NCI-H82 treated with DMSO at 0.1 percent for 48 hours (cell line): ENCODE measurements around the gene DLGAP1.

ENCODE experiments used
- DNase-seq: peaks from one replicate; lab custom pipeline; 2025; ENCODE audit not compliant: unreplicated experiment; lab: John Stamatoyannopoulos, UW

DLGAP1 gene

DNA sequence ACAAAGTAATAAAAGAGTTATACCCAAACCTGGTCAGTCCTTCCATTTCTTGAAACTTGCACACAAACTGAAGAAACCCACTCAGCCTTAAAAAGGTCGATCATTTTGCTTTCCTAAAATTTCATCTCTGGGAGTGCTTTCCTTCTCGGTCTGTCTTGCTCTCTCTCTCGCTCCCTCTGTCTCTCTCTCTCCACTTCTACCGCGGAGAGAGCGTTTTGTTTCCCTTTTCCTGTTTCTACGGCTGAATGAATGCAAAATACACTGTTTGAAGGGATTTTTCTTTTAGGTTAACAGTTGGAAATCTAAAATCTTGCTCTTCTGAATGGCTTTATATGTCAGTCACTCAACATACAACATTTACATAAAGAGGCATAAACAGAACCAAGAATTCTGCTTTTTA, 581.0 kb downstream of the DLGAP1 start:
- no peak for DNase-seq

DNA sequence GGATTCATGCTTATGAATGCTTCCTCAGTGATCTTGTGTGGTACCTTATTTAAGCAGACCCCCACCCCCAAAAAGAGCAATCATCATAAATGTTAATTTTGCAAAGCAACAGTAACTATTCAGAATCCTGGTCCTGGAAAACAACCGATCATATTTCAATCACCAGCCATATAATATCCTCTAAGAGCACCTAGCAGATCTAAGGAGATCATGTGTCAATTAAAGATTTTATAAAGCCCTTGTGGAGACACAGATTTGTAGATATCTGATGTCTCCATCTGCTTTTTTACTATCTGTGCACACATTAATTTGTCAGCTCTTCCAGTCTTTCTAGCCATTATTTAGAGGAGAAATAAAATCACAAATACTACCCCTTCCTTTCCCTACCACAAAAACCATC, 581.4 kb downstream of the DLGAP1 start:
- DNase-seq = peak; percentile 38

DNA sequence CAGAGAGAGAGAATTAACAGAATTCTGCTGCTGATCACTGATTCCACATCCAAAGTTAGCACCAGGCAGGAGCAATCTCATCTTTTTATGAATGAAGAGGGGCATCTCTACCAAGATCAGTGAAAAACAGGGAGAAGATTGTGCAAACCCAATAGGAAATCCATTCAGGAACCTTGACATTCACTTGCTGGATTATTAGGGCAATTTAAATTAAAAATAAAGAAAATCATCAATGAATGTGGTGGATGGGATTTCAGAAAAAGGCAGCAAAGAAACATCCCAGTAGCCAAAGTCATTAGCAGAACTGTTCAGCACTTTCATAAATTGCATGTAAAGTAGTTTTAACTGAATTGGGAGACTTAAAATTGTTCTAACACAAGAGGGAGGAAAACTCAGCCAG, 581.9 kb downstream of the DLGAP1 start:
- DNase-seq = no peak

DNA sequence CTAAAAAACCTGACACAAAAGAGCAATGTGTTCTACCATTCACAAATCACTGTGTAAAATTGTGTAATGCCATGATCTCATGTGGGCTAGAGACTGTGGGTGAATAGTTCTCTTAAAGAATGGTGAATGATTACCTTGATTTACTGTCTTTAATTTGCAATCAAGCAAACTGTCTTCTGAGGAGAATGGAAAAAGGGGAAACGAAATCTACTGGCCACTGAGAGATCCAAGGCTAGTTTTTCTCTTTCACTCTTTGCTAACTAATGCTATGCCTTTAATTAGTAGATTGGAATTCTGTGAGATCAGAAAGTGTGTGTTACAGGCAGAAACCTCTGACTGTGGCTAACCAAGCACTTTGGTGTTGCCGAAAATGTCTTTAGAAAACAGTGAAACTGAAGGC, 582.5 kb downstream of the DLGAP1 start:
- DNase-seq = no peak

DNA sequence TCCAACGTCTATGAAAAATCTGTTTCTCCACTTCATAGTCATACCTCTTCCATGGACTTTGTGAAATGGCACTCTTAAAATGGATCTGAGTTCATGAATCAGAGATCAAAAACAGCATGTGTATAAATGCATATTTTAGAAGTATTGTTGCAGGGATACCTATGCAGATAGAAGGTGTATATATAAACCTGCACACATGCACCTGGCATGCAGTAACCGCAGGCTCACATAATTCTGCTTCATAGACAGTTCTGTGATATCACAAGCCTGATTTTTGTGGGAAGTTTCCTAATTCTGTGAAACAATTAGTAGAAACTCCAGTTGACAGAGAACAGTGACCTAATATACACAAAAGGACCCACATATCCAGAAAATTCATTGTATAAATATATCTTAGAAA, 583.4 kb downstream of the DLGAP1 start:
- DNase-seq = no peak

DNA sequence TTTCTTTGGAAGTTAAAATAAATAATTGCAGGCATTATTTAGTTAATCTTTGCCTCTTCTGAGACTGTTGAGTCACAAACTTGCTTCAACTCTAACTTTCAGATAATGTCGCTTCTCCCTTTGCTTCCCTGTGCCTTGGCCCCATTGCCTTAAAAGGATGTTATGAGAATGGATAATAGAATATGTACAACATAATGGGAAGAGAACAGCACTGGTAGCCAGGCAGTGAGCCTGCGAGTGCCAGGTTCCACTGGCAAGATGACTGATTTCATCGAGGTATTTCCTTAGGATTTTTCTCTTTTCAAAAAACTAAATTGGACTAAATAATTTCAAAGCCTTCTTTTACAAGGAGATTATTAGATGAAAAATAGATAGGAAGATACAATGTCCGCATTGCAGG, 584.2 kb downstream of the DLGAP1 start:
- no peak for DNase-seq

DNA sequence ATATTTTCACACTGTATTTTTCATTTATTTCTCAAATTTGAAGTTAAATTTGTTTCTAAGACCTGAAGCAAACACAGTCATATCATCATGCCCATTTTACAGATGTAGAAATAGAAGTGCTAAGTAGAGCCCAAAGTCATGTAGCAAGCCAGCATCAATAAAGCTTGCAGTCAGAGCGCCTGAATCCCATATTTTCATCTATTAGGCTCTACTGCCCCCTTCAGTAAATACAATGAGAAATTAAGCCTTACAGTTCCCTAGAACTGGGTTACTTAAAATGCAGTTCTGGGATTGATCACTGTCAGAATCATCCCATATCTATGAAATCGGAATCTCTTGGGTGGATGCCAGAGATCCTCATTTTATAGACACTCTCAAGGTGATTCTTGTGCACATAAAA, 585.3 kb downstream of the DLGAP1 start:
- DNase-seq = peak; percentile 61

DNA sequence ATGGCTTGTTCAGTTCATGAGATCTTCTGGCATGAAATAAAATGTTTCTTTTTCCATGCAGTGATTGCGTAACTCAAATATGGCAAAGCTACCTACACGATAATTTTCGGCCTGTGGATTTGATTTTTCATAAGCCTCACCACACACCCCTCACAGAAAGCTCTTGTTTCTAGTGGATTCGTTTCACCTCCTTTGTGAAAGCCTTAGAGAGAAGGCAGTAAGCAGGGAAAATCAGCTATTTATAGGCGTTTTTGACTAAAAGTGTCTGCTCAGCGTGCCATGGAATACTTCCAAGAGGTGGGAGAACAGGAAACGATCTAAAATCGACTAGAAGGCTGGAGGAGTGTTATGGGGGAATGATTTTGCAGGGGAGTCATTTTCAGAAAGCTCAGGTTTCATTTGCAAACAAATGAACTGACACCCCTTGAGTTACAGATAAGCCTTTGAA, 587.2 kb downstream of the DLGAP1 start:
- DNase-seq = no peak

DNA sequence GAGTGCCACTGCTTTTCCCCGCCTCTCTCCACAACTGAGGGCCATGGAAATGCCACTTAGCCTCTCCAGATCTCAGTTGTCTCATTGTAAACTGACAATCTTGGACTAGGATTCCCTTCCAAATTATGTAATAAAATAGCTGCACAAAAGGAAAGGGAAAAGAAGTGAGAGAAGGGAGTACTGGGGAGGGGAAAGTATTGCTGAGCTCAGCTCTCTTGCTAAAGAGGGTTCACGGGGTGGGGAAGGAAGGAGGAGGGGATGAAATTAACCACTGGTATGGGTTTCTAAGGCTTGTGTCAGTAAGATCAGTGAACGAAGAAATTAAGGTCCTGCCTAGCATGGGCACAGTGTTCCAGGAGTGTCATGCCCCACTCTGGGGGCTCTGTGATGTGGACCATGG, 587.9 kb downstream of the DLGAP1 start:
- no peak for DNase-seq

DNA sequence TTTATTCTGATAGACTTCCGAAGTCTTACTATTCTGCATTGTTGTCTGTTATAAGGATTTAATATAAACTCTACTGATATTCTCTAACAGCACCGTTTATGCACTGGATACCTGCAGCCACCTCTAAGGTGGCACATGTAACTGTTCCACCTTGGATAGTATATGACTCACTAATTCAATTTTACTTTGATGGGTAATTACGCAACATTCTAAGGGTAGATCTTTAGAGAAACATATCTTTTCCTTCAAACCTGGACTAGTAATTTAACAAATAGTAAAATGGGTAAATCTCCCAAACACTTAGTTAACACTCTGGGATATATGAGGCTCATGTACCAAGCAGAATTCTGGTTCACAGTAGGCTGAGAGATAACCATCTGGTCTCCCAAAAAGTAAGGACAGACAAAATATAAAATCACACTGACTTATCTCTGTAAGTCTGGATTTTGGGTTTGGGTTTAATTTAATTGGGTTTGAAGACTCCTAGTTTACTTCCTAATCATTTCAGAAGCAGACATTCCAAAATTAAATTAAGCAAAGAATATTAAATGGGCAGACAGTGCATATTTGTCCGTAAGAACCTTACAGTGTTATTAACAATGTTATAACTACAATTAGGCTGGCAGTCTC, 590.3 kb downstream of the DLGAP1 start:
- DNase-seq = no peak

DNA sequence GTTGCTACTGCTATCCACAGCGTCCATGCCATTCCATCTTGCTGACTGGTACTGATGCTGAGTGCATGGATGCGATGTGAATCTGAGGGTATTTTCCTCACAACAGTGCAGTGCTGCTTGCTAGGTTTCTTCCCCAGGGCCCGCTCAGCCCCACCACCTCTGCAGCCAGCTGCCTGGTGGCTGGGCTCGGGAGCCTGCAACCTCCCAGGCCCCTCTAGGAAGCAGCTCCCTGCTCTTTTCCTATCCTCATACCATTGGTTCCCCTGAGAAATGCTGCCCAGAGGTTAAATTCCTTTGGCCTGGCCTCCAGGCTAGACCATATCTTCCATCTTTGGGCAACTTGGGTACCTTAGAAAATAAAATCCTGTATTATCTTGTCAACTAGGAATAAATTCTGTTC, 591.5 kb downstream of the DLGAP1 start:
- DNase-seq = no peak

DNA sequence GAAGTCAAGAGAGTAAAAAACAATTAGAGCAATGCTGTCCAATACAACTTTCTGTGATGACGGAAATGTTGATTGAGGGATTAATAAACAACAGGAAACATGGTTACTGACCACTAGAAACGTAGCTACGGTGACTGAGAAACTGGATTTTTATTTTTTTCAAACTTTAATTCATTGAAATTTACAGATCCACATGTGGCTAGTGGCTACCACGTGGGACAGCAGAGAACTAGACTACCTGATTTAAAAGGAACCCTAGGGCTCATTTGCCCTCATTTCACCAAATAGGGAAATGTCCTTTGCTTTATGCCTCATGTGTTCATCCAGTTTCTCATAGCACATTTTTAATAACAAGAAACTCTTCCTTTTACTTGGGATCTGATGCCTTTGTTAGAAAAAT, 592.1 kb downstream of the DLGAP1 start:
- no peak for DNase-seq

DNA sequence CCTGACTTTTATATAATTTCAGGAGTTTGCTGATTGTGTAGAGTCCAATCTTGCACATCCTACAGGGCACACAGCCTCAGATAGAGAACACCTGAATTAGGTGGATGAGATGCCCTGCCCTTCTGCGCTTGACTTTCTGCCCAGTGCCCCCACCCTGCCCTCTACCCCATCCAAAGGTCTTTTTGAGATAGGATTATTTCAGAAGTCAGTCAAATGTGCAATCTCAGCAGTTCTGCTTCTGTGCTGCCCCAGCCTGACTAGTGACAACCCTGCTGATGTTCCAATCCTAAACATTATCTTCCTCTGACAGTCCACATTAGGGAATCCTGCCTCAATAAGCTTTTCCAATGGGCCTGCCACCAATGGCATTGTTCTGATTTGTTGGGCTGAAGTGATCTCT, 593.6 kb downstream of the DLGAP1 start:
- no peak for DNase-seq

DNA sequence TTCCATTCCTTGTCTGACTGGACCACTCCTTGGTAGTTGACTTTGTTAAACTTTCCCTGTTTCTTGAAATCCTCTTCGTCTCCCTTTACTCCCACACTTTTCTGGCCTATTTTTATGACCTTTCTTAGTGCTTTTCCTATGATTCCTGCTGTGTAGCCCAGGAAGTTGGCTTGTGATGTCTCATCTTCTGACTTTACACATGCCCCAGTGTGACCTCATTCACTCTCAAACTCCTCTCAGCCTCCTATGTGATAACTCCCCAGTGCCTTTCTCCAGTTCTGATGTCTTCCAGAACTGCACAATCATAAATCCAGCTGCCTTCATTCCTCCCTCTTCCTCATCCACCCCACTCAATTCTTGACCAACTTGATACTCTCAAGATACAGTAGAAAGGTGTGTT, 597.6 kb downstream of the DLGAP1 start:
- DNase-seq = no peak

DNA sequence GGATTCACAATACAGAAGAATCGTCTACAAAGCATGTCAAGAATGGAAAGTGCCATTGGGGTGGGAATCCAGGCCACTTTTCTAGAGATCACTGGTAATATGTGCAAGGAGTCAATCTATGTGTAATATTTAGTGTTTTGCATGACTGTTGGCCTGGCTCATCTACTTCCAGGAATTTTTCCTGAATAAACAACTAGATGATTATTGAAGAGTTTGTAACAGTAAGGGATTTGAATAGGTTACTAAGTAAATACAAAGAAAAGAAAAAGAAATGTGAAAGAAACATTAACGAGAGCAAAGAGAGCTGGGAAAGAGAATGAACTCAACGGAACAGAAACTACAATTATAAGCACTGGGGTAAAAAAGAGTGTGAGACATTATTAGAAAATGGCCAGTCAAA, 599.1 kb downstream of the DLGAP1 start:
- DNase-seq = no peak

DNA sequence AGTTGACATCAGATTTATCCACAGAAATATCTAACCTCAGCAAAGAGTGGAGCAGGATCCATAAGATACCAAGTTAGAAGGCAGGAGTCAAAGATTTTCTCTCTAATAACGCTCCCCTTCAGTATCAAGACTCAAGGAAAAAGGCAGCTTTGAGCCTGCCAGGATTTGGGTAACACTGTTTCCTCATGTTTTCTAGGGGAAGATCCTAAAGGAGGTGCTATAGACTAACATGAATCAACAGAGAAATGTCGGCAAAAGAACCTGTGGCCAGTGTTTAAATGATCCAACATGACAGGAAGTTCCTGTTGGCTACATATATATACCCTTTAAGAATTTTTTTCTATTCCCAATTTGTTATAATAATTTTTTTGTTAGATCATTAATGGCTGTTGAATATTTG, 602.8 kb downstream of the DLGAP1 start:
- no peak for DNase-seq

DNA sequence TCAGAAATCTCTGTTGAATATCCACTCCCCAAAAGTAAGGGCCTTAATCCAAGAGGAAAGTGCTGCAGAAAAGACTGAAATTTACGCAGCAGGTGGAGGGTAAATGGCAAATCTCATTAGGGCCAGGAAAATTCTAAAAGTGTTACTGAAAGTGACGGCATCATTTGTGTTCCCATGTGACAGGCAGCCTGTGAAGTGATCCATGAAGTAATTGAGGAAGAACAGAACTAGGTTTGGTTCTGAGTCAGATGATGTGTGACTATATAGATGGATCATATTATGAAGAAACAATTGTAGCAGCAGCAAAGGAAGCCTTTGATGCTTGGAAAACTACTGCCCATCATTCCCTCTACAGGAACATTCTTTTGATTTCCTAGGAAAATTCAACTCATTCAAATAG, 603.9 kb downstream of the DLGAP1 start:
- DNase-seq = no peak

DNA sequence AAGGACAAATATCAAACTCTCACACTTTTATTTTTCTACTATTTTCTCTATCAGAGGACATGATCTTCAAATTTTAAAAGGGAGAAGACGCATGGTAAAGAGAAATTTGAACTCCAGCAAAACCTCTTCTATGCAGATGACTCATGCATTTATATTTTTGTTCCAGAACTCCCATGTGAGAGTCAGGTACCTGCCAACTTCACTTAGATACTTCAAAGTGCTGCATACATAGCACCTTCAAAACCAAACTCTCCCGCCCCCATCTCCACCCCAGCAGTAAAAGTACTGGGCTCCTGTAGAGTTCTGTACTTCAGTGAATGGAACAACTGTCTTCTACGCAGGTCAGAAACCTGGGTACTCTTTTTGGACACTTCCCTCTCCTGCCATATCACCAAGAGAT, 606.8 kb downstream of the DLGAP1 start:
- DNase-seq = no peak

DNA sequence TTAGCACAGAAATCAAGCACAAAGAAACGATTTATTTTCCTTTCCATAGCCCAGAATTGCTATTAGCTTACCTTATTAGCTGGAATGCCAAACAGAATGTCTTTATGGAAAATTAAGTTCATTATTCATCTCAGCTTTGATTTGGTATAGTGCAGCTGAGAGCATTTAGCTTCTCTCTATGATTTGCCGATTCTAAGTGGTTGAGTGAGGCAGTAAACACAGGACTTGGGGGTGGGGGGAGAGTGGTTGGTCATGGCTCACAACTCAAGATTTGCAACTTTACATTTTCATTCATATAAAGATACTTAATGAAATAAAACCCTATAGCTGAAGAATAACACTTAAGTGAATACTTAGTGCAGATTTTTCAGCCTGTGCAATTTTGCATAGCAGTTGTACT, 609.9 kb downstream of the DLGAP1 start:
- no peak for DNase-seq

DNA sequence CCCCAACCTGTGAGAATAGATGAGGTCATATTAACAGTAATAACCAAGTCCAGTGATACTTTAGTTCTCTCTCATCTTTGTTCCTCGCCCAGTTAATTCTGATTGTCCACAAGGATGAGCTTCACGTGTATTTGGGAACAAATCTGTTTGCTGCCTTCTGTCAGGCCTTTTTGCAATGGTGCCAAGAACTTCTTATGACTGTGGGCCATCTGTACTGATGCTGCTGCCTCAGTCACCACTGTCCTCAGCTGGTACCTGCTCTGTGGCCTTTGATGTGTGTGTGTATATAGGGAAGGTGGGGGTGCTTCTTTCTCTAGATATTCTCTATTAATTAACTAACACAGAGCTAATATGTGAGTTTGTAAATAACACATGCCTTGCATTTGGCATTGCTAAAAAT, 612.3 kb downstream of the DLGAP1 start:
- no peak for DNase-seq

DNA sequence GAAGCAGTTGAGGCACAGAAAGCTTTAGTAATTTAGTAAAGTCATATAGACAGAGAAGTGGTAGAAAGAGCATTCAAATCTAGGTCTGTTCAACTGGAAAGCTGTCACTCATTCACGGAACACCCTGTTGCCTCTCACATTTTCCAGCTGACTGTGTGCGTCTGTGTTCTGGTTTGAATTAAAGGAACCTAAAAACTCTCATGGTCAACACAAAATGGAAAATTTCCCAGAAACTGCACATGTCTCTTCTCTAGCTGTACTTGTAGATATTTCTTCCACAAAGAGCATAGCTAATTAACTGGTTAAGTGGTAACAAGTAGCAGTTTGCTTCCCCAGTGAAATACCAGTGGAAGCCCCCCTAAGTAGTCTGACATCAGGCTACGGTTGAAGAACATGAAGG, 614.3 kb downstream of the DLGAP1 start:
- DNase-seq = no peak

DNA sequence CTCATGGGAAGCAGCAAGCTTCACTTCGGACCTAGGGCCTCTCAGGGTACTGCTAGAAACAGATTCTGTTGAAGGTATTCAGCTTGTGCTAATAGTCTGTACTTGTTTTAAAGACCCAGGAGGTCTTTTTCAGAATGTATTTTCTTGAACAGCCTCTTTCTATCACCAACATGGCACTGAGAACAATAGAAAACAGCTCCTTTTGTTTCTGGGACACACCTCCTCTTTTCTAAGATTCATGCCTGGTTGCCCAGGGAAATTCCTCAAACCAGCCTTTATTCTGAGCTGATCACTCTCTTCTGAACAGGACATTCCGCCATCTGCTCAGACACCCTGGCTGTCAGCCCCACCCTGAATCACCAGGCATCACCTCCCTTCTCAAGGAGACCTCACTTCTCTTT, 615.5 kb downstream of the DLGAP1 start:
- DNase-seq = no peak

DNA sequence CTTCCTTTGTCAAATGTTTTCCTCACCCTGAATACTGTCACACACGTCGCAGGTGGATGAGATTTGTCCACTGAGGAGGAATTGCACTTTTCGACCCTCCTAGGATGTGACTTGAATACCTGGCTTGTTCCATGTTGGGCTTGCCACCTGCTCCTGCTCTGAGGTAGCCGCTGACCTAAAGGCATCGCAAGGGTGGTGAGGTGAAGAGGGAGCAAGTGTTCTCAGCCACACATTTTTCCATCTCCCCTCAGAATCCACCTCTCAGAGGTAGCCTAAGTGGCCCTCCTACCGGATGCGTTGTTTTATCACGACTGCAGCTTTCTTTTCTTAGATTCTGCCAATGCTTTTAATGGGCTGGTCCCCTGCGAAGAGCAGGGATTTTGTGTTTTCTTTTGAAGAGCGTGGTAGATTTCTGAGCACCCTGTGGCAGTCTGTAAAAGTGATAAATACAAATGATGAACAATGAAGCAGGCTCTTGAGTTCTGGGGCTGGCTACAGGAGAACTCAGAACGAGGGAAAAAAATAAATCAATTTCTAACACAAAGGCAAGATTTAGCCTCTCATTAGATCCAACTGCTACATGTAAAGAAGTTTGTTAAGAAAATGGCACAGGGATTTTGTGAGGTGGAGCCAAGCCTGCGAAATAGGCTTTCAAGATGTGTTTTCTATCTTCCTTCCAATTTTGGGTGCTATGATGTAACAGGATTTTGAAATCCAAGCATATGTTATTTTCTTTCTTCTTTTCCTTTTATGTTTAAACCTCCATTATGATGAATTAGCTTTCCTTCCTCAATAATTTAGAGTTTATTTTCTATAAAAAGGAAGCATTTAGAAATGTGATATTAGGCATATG, 618.4 kb downstream of the DLGAP1 start:
- no peak for DNase-seq
